Measurements from ENCODE around the gene EPHA10.
"Not testable (repeated sequence)": the region's sequence is repeated elsewhere in the genome, so short reads cannot be mapped to it uniquely, and the experiment has no call there.

Gene EPHA10

DNA sequence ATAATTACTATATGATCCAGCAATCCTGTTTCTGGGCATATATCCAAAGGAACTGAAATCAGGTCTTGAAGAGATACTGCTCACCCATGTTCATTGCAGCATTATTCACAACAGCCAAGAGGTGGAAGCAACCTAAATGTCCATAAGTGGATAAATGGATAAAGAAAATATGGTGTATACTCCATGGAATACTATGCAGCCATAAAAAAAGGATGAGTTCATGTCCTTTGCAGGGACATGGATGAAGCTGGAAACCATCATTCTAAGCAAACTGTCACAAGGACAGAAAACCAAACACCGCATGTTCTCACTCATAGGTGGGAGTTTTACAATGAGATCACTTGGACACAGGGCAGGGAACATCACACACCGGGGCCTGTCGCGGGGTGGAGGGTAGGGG lies 26.3 kb downstream of the EPHA10 start:
- FAIRE-seq; DNase-seq (ENCODE audit: insufficient read length, low spot score): not testable (repeated sequence)

DNA sequence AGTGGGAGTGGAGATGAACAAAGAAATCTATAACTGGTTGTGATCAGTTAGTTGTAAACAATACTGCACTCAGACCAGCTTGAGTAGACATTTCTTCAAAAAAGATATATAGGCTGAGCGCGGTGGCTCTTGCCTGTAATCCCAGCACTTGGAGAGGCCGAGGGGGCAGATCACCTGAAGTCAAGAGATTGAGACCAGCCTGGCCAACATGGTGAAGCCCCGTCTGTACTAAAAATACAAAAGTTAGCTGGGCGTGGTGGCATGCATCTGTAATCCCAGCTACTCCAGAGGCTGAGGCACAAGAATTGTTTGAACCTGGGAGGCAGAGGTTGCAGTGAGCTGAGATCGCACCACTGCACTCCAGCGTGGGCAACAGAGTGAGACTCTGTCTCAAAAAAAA lies 26.9 kb downstream of the EPHA10 start:
- FAIRE-seq; DNase-seq (ENCODE audit: insufficient read length, low spot score): not testable (repeated sequence)

DNA sequence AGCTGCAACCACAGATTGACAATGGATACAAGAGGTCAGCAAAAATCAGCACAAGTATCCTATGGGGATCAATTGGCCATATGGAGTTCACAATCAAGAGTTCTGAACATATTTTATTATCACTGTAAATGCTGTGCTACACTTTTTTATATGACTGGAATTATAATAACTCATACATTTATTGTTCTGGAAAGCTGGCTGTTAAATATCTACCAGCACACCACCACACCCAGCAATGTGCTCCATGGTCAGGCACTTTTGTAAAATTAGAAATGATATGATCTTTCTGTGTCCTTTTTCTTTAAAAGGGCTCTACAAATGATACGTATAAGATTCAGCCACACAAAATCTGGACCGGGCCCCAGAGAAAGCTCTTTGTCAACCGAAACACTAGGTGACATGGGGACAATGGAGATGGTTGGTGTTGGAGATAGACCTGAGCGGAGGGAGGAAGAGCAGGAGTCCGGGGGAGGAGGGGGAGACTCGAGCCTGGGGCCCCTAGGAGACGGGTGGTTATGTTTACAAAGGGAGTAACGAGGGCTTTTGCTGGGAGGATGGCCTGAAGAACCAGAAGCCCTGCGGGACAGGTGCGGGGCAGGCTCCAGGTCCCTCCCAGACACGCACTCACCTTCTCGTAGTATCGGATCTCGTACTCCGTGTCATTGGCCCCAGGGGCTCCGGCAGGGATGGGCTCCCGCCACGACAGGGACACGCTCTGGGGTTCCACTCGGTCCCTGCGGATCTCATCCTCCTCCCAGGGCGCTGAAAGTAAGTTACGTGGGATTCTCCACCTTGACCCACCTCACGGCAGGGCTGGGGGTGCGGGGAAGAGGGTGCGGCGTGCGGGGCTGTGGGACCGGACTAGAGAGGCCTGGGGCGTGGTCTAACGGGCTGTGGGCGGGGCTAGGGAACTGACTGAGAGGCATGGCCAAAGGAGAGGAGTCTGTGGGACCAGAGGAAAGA lies 30.0 kb downstream of the EPHA10 start:
- no peak for FAIRE-seq
- DNase-seq (ENCODE audit: insufficient read length, low spot score), result no peak

DNA sequence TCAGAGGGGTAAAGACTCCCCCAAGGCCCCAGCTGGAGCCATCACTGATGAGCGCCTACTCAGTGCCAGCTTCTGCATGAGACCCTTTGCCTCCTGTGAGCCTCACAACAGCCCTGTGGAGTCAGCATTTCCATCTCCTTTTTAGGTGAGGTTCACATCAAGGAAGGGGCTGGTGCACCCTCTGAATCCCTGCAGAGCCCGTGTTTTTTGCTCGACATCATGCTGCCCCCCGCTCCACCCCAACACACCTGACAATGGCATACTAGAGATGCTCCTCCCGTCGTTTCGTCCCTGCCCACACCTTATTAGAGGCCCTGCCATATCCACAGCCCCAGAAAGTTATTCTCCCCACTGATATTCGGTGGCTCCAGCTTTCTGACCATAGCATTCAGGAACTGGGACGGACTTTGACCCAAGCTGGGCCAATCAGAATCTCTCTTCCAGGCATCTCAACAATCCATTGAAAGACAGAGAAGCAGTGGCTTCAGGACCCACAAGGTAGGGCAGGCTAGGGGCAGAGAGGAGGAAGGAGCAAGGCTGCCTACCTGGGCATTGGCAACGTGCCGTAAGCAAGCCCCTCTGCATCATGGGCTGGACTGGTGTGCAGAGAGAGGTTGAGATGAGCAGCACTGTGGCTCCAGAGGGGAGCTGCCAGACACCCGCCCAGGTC lies 32.7 kb downstream of the EPHA10 start:
- DNase-seq (ENCODE audit: insufficient read length, low spot score) (no peak), FAIRE-seq (no peak)

DNA sequence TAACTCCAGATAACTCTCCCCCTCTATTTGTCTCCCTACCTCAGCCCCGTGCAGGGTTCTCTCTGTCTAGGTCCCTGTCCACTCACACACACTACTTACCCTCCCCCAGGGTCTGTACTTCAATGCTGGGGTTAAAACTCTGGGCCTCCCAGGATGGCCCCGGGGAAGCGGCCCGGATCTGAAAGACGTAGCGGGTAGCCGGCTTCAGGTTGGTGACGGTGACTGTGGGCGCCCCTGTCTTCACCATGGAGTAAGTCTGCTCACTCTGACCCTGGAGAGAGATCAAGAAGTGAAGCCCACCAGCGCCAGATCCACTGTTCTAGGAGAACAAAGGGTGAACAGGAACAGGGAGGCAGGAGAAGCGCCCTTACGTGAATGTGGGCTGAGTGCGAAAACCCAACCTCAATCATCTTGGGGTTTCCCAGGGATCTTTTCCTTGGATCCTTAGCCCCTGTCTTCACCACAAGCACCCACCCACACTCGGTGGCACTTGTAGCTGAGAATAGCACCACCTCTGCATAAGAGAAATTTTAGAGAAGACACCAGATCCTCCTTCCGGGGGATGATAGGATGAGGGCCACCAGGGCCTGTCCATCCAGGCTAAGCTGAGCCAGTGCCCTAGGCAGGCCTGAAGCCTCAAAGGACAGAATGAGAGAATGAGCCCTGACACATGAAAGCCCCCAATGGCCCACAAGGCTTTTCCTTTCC lies 33.5 kb downstream of the EPHA10 start:
- DNase-seq (ENCODE audit: insufficient read length, low spot score) (no peak), FAIRE-seq (no peak)

DNA sequence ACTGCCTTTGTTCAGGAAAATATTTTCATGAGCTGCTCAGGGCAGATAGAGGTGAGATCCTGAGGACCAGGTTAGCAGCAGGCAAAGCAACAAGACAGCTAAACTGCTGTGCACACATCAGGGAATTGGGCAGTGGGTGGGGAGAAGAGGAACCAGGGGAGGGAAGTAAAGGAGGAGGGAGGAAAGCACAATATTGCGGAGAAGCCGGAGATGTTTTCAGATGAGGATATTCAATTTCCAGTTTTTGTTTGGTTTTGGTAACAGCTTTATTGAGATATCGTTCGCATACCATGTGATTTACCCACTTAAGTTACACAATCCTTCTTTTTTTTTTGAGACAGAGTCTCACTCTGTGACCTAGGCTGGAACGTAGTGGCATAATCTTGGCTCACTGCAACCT lies 34.5 kb downstream of the EPHA10 start:
- FAIRE-seq (no peak), DNase-seq (ENCODE audit: insufficient read length, low spot score) (no peak)

DNA sequence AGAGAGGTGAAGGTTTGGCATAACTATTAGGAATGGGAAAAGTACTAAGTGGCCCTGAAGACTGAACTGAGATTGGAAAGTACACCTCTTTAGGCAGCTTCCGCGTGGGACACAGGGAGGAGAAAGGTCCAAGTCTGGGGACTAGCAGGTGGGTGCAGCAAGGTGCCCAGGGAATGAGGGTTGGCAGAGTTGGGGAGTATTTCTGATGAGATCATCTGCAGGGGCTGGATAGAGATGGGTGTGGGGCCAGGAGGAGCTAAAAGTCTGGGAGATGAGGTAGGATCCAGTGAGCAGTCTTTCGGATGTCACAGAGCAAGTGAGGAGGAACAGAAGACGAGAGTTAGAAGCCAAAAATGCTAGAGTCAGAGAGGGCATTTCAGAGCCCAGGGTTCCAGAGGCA lies 36.5 kb downstream of the EPHA10 start:
- DNase-seq (ENCODE audit: insufficient read length, low spot score) (no peak), FAIRE-seq (no peak)

DNA sequence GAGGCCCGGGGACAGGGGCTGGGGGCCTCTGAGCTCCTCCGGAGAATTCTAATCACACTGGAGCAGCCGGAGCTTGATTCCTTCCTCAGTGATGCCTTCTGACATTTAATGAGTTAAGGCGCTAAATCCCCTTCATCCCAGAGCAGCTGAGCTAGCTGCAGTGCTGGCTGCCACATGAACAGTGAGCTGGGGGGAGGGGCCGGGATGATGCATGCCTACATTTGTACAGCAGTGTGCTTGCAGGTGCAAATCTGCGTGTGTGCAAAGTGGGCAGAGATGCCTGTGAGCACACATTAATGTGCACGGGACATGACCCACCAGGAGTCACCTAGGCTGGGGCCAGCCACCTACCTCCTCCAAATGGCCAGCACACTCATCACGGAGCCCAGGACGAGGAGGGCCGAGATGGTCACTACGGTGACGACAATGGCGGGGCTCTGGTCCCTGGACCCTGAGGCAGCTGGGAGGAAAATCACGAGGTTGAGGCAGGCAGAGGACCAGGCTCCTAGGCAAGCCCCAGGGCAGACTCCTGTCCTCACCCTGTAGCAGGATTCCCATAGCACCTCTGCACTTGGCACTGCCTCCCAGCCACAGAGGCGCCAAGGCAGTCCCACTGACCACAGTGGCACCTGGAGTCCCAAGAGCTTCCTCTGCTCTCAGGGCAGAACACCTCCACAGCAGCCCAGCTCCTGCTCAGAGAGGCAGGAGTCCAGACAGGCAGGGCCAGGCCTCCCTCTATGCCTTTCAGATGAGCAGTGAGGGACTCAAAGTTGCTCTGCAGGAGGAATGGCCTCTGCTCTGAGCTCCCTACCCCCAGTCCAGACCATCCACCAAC lies 38.0 kb downstream of the EPHA10 start:
- no peak for FAIRE-seq
- DNase-seq (ENCODE audit: insufficient read length, low spot score), result no peak

DNA sequence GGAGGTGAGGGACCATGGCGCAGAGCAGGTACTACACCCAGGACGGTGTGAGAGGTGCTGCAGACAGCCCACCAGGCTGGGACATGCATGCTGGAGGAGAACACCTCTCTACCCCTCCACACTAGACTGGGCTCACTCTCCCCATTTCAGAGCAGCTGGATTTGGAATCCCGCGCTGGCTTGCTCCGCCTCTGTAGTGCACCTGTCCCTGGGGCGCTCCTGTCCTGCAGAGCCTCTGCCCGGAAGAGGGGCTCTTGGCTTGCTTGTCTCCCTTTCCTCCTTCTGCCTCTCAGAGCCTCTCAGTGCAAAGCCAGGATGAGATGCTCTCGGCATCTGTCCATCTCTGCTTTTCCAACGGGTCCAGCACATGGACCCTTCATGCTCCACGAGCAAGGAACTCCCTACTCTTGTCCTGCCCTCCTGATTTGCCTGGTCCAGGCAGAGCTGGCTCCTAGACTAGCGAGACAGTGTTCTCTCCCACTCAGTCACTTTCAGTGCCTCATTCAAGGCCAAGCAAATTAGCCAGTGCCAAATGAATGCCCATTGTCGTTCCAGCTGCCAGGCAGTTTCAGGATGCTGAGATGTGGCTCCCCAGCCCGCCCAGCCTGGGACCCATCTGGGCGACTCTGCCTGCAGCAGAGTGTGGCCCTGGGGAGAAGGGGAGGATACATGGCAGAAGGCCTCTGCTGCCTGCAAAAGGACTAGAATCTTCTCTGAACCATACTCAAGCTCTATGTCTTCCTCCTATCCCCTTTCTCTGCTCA lies 38.9 kb downstream of the EPHA10 start:
- FAIRE-seq (no peak), DNase-seq (ENCODE audit: insufficient read length, low spot score) (no peak)

DNA sequence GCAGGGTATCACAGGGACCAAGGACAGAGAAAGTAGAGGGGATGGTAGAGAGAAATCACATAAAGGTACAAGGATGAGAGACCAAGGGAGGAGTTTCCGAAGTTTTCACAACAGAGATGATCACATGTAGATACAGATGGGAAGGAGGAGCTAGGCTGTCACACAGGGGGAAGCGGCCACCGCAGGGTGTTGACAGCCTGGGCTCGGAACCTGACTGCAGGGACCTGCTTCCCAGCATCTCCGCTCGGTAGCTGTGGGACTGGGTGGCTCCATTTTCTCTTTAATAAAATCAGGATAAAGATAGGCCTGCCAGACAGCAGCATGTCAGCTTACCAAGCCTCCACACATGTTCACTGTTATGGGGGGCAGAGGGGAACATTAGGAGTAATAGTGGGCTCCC lies 40.3 kb downstream of the EPHA10 start:
- DNase-seq (ENCODE audit: insufficient read length, low spot score), result no peak
- no peak for FAIRE-seq

DNA sequence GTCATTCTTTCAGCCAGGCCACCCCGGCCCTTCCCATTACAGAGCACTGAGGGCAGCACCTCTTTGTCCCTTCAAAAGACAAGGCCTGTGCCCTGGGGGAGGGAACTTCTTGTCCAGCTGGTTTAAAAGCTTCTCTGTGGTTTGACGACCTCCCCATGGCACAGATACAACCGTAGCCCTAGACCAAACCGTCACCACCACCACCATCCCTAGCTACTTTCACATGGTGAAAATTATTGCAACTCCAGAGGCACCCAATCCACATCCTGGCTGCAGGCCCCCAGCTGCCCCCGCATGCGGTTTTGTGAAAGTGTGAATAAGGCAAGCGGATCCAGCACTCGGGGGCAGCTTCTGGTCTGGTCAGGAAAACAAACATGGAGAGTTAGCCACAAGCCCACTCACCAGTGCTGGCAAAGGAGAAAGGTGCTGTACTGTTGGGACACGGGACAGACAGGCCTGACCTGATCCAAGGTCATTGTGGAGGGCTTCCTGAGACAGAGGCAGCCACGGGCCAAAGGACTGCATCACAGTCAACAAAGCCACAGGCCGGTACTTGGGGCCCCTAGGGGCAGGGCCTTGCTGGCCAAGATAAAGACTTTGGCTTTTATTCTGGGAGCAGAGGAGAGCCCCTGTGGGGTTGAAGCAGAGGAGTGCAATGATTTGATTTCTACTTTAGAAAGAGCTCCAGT lies 41.4 kb downstream of the EPHA10 start:
- FAIRE-seq (no peak), DNase-seq (ENCODE audit: insufficient read length, low spot score) (no peak)

DNA sequence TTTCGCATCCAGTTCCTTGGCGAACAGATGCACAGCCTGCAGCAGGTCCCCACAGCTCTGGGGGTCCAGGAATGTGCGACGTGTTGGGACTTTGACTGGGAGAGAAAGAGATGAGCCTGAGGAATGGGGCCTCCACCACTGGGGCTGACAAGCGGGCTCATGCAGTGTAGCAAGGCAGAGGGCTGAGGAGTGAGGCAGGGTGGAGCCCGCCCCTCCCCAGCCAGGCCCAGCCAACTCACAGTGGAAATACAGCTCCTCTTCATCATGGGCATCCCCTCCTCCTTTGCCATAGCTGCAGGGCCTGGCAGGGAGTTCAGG lies 41.9 kb downstream of the EPHA10 start:
- FAIRE-seq, result no peak
- no peak for DNase-seq (ENCODE audit: insufficient read length, low spot score)

DNA sequence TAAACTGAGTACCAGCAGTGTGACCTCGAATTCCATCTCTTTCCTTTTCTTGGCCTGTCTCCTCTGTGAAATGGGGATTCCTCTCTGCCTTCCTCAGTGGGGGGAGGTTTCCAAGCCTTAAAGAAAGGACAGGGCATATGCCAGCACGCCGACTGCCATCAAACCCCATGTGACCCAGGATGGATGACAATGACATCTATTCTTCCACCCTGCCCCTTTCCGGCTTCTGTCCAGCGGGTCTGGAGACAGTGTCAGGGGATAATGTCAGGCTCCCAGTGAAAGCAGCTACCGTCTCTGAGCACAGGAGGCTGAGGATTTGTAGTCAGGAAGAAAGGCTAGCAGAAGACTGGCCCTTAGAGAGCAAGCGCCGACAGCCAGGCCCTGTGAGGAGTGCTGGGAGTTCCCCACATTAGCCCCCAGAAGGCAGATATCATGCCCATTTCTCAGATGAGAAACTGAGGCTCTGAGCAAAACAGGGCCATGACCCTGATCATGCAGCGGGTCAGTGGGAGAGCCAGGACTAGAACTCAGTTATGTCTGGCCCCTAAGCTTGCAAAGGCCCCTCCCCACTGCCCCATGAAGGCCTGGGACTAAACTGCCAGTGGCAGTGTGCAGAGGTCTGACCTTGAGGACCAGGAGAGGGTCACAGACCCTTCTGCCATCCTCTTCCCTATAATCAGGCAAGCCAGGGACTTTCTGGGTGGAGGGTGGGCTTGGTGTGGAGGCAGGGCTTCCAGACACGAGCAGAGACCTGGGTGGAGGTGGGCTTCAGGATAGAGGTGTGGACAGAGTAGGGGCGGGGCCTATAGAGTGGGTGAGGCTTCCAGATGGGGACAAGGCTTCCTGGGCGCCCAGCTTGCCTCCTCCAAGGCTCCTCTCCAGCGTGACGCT lies 42.5 kb downstream of the EPHA10 start:
- FAIRE-seq, result no peak
- no peak for DNase-seq (ENCODE audit: insufficient read length, low spot score)

DNA sequence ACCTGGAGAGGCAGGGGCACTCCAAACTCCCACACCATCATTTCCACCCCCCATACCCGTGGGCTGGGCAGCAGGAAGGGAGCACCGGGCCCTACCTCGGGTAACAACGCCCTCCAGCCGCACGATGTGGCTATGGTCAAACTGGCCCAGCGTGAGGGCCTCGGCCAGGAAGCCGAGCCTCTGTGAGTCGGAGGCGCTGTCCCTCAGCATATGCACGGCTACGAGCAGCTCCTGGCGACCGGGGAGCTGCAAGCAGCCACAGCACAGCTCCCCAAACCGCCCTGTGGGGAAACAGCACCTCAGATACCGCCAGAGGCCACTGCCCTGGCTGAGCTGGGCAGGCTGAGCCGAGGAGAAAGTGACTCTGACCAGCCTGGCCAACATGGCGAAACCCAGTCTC lies 43.4 kb downstream of the EPHA10 start:
- DNase-seq (ENCODE audit: insufficient read length, low spot score) (no peak), FAIRE-seq (no peak)

DNA sequence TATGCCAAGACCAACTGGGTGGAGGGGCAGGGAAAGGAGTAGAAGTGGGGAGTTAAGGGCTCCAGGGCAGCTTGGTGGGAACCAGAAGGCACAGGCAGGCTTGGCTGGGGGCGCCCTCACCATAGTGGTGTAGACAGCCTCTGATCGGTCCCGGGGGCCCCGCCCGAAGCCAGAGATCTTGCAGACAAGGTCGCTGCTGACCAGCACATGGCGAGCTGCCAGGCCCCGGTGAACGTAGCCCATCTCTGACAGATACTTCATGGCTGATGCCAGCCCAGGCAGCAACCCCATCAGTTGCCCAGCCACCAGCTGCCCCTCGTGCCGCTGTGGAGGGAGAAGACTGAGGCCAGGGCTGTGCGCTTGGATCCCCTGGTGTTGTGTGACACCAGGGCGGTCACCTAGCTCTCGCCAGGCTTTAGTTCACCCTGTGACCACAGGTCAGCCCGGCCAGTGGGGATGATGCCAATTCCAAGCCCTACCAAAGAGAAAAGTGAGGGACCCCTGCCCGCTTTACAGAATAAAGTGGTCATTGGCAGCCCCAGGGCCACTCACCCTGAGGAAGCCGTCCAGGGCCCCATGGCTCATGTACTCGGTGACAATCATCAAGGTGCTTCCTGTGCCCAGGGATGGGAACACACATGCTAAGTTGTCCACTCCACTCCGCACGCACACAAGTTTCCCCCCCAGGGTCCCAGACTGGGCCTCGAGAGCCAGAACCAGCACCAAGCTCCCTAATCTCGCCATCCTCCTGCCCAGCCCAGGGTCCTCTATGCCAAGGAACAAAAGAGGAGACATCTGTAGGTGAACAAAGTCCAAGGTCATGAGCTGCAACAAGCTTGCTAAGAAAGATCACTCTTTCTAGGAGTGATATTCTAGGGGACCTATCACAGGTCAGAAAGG lies 44.4 kb downstream of the EPHA10 start:
- FAIRE-seq (no peak), DNase-seq (ENCODE audit: insufficient read length, low spot score) (no peak)

DNA sequence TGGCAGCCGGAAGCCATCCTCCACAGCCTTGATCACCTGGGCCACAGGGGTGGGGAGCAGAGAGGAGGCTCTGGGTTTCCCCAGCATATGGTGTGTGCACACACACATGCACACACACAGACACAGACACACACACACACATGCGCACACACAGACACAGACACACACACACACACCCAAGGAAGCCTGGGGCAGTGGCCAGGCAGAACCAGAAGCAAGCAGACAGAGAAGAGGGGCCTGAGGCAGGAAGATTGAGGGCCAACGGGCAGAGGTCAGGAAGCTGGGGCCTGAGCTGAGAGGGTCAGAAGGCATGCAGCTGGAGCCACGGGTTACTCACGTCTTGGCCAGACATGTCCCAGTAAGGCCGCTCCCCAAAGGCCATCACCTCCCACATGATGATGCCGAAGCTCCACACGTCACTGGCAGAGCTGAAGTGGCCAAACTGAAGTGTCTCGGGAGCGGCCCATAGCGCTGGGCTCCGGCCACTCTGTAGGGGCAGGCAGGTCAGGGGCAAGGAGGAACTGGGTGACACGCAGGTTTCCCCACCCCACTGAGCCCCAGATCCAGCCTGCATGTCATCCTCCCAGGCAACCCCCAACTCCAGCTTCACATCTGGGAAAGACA lies 45.2 kb downstream of the EPHA10 start:
- no peak for DNase-seq (ENCODE audit: insufficient read length, low spot score)
- no peak for FAIRE-seq

Data from HTR-8/SVneo (cell line).